ENCODE measurements around the gene SMG9. TPM values are rescaled to one million over a fixed set of nuclear protein-coding genes. Genes with fewer than 3 reads are reported as not detected.

SMG9 gene
- total RNA-seq, 4 donors from 2014 or later: 4.5 to 9.1 (median 7.1) TPM

- TF ChIP-seq POLR2A (IDR thresholded peaks at IDR 0.05): no peak
- TF ChIP-seq CTCF (IDR thresholded peaks at IDR 0.05 in 4 of 5, conservative IDR thresholded peaks at IDR 0.05 in 1 of 5): no peak
- in situ Hi-C loops (cut with MboI; ENCODE audit: low sequenced_read_pairs in 4 of 4): no loop called here
These were observed 29.9 kb downstream of the SMG9 start for GRCh38 chr19:43724896-43725295.

GRCh38 chr19:43723588-43723987, 31.2 kb downstream of the SMG9 start:
- no peak for ATAC-seq
- DNase-seq: no peak
- intact Hi-C loops (cut with DNase I; ENCODE audit: low total_unique reads) (no loop called here), in situ Hi-C loops (cut with MboI; ENCODE audit: low sequenced_read_pairs in 4 of 4) (no loop called here)
- Histone ChIP-seq H3K4me1 (peaks cover 0 to 9% of the 10 kb centered on the region in 2 donors), H3K27ac (no peak overlapping the region), H3K4me3 (no peak overlapping the region), H3K9me3 (no peaks in the 10 kb centered on the region), H3K27me3 (no peaks in the 10 kb centered on the region), H3K36me3 (no peaks in the 10 kb centered on the region)
- TF ChIP-seq CTCF (IDR thresholded peaks at IDR 0.05 in 4 of 5, conservative IDR thresholded peaks at IDR 0.05 in 1 of 5): no peak
- no peak for TF ChIP-seq POLR2A (IDR thresholded peaks at IDR 0.05)

More at GRCh38 chr19:43724896-43725295, 29.9 kb downstream of the SMG9 start:
- peaks cover 0 to 9% of the 10 kb centered on the region in 2 donors for H3K4me1 ChIP-seq
- no peak overlapping the region for H3K27ac ChIP-seq
- DNase-seq (no peak), ATAC-seq (no peak)
- H3K4me3 ChIP-seq: no peak overlapping the region
- no peaks in the 10 kb centered on the region for H3K27me3 ChIP-seq
- intact Hi-C loops (cut with DNase I; ENCODE audit: low total_unique reads): no loop called here
- H3K36me3 ChIP-seq: no peaks in the 10 kb centered on the region
- no peaks in the 10 kb centered on the region for H3K9me3 ChIP-seq

GRCh38 chr19:43721469-43722048, 33.2 kb downstream of the SMG9 start:
- Histone ChIP-seq H3K27ac (no peak overlapping the region), H3K36me3 (no peaks in the 10 kb centered on the region), H3K27me3 (no peaks in the 10 kb centered on the region), H3K9me3 (no peaks in the 10 kb centered on the region), H3K4me1 (peaks cover 0 to 9% of the 10 kb centered on the region in 2 donors), H3K4me3 (no peak overlapping the region)
- in situ Hi-C loops (cut with MboI; ENCODE audit: low sequenced_read_pairs in 4 of 4): no loop called here
- no peak for TF ChIP-seq POLR2A (IDR thresholded peaks at IDR 0.05)
- DNase-seq (no peak), ATAC-seq (no peak)
- intact Hi-C loops (cut with DNase I; ENCODE audit: low total_unique reads): no loop called here

GRCh38 chr19:43720936-43721335, 33.8 kb downstream of the SMG9 start:
- H3K4me3 ChIP-seq: no peak overlapping the region
- H3K4me1 ChIP-seq: peaks cover 0 to 9% of the 10 kb centered on the region in 2 donors
- no peaks in the 10 kb centered on the region for H3K36me3 ChIP-seq
- no peaks in the 10 kb centered on the region for H3K9me3 ChIP-seq
- TF ChIP-seq POLR2A (IDR thresholded peaks at IDR 0.05): no peak
- no peak for TF ChIP-seq CTCF (IDR thresholded peaks at IDR 0.05 in 4 of 5, conservative IDR thresholded peaks at IDR 0.05 in 1 of 5)
- no peak overlapping the region for H3K27ac ChIP-seq
- intact Hi-C loops (cut with DNase I; ENCODE audit: low total_unique reads) (no loop called here), in situ Hi-C loops (cut with MboI; ENCODE audit: low sequenced_read_pairs in 4 of 4) (no loop called here)
- no peak for ATAC-seq
- no peaks in the 10 kb centered on the region for H3K27me3 ChIP-seq
- DNase-seq: no peak

- DNase-seq (no peak), ATAC-seq (no peak)
- in situ Hi-C loops (cut with MboI; ENCODE audit: low sequenced_read_pairs in 4 of 4): no loop called here
- no peak for TF ChIP-seq POLR2A (IDR thresholded peaks at IDR 0.05)
- TF ChIP-seq CTCF (IDR thresholded peaks at IDR 0.05 in 4 of 5, conservative IDR thresholded peaks at IDR 0.05 in 1 of 5): no peak
- Histone ChIP-seq H3K4me1 (peaks cover 0 to under 1% of the 10 kb centered on the region in 2 donors), H3K4me3 (no peak overlapping the region), H3K9me3 (no peaks in the 10 kb centered on the region), H3K27ac (no peak overlapping the region), H3K36me3 (no peaks in the 10 kb centered on the region), H3K27me3 (no peaks in the 10 kb centered on the region)
- intact Hi-C loops (cut with DNase I; ENCODE audit: low total_unique reads): no loop called here
These were observed 34.8 kb downstream of the SMG9 start for GRCh38 chr19:43719918-43720317.

Data from gastrocnemius medialis (tissue), 4 donors.